ENCODE data around the gene ZMPSTE24. TPM values are rescaled to one million over a fixed set of nuclear protein-coding genes. Genes with fewer than 3 reads are reported as not detected.

Gene ZMPSTE24
- polyA plus RNA-seq, 1 donor (not counting 4 experiments of a cell fraction or from before 2014, with no cell fraction given): 73.4 TPM

- Histone ChIP-seq H3K9me1 (ENCODE audit: control insufficient read depth, extremely low read depth, insufficient read depth, low read length) (no peaks in the 10 kb centered on the region), H3K27me3 (ENCODE audit: control insufficient read depth, extremely low read depth, insufficient read depth, low read length) (peaks cover 3% of the 10 kb centered on the region), H3K27ac (ENCODE audit: control insufficient read depth, insufficient read depth, low read length) (no peak overlapping the region), H3K9me3 (ENCODE audit: control insufficient read depth, low read depth, low read length) (no peaks in the 10 kb centered on the region), H3K9ac (ENCODE audit: control insufficient read depth, extremely low read depth, insufficient read depth, low read length) (no peak overlapping the region), H3K4me1 (ENCODE audit: control insufficient read depth, extremely low read depth, insufficient read depth, low read length) (peaks cover 2% of the 10 kb centered on the region), H3K36me3 (ENCODE audit: control insufficient read depth in 2 of 2, extremely low read depth in 1 of 2, insufficient read depth in 2 of 2, low read length in 2 of 2) (no peaks in the 10 kb centered on the region), H3K79me2 (ENCODE audit: control insufficient read depth, insufficient read depth, low read length) (no peaks in the 10 kb centered on the region), H3K4me3 (ENCODE audit: control insufficient read depth in 2 of 3, extremely low read depth in 1 of 3, insufficient read depth in 2 of 3, low read depth in 1 of 3, low read length in 3 of 3) (no peak overlapping the region), H4K20me1 (ENCODE audit: control insufficient read depth, extremely low read depth, insufficient read depth, low read length) (no peaks in the 10 kb centered on the region), H2AFZ (ENCODE audit: control insufficient read depth, low read length) (peak overlapping the region; percentile 30), H3K4me2 (ENCODE audit: control insufficient read depth, extremely low read depth, insufficient read depth, low read depth, low read length) (peak overlapping the region; percentile 78)
- FAIRE-seq: peak; percentile 83
- TF ChIP-seq EZH2 (IDR thresholded peaks at IDR 0.05; ENCODE audit: low read length): no peak
- TF ChIP-seq CTCF (optimal IDR thresholded peaks at IDR 0.05 in 1 of 3, IDR thresholded peaks at IDR 0.05 in 1 of 3, conservative IDR thresholded peaks at IDR 0.05 in 1 of 3; ENCODE audit: extremely low read depth in 1 of 3, insufficient read depth in 2 of 3, low read length in 3 of 3): peak; percentile 99 to 100 (median 99)
- DNase-seq (ENCODE audit: low read depth, low spot score): peak; percentile 41
- dilution Hi-C loops (cut with MboI; ENCODE audit: extremely low pct_ligation_motif_present, low sequenced_read_pairs): no loop called here
These were observed 80.8 kb downstream of the ZMPSTE24 start for GRCh38 chr1:40338745-40339419.

- H2AFZ ChIP-seq (ENCODE audit: control insufficient read depth, low read length): no peak overlapping the region
- no peaks in the 10 kb centered on the region for H4K20me1 ChIP-seq (ENCODE audit: control insufficient read depth, extremely low read depth, insufficient read depth, low read length)
- H3K4me3 ChIP-seq (ENCODE audit: control insufficient read depth in 2 of 3, extremely low read depth in 1 of 3, insufficient read depth in 2 of 3, low read depth in 1 of 3, low read length in 3 of 3): no peak overlapping the region
- H3K4me1 ChIP-seq (ENCODE audit: control insufficient read depth, extremely low read depth, insufficient read depth, low read length): peaks cover 2% of the 10 kb centered on the region
- H3K27me3 ChIP-seq (ENCODE audit: control insufficient read depth, extremely low read depth, insufficient read depth, low read length): peaks cover 3% of the 10 kb centered on the region
- TF ChIP-seq EZH2 (IDR thresholded peaks at IDR 0.05; ENCODE audit: low read length) (no peak), CTCF (optimal IDR thresholded peaks at IDR 0.05 in 1 of 3, IDR thresholded peaks at IDR 0.05 in 1 of 3, conservative IDR thresholded peaks at IDR 0.05 in 1 of 3; ENCODE audit: extremely low read depth in 1 of 3, insufficient read depth in 2 of 3, low read length in 3 of 3) (no peak)
- dilution Hi-C loops (cut with MboI; ENCODE audit: extremely low pct_ligation_motif_present, low sequenced_read_pairs): no loop called here
- no peak overlapping the region for H3K9ac ChIP-seq (ENCODE audit: control insufficient read depth, extremely low read depth, insufficient read depth, low read length)
- no peaks in the 10 kb centered on the region for H3K36me3 ChIP-seq (ENCODE audit: control insufficient read depth in 2 of 2, extremely low read depth in 1 of 2, insufficient read depth in 2 of 2, low read length in 2 of 2)
- no peak overlapping the region for H3K4me2 ChIP-seq (ENCODE audit: control insufficient read depth, extremely low read depth, insufficient read depth, low read depth, low read length)
- H3K79me2 ChIP-seq (ENCODE audit: control insufficient read depth, insufficient read depth, low read length): no peaks in the 10 kb centered on the region
- no peaks in the 10 kb centered on the region for H3K9me3 ChIP-seq (ENCODE audit: control insufficient read depth, low read depth, low read length)
- H3K27ac ChIP-seq (ENCODE audit: control insufficient read depth, insufficient read depth, low read length): no peak overlapping the region
- FAIRE-seq: no peak
- DNase-seq (ENCODE audit: low read depth, low spot score): no peak
- no peaks in the 10 kb centered on the region for H3K9me1 ChIP-seq (ENCODE audit: control insufficient read depth, extremely low read depth, insufficient read depth, low read length)
These were observed 81.6 kb downstream of the ZMPSTE24 start for GRCh38 chr1:40339420-40340323.
